Stimulated activated CD4-positive, alpha-beta T cell treated with anti-CD3 and anti-CD28 coated beads, Interleukin-4, amount 100 ng/mL, for 4 hours (primary cell): ENCODE data around the gene JPH3.
"Not testable (repeated sequence)": the region's sequence is repeated elsewhere in the genome, so short reads cannot be mapped to it uniquely, and the experiment has no call there.

Experiments used
- DNase-seq, 2 experiments: peaks; one replicate each; pipeline ENCODE4 v3.0.0-alpha.2; 2020

JPH3 gene

DNA sequence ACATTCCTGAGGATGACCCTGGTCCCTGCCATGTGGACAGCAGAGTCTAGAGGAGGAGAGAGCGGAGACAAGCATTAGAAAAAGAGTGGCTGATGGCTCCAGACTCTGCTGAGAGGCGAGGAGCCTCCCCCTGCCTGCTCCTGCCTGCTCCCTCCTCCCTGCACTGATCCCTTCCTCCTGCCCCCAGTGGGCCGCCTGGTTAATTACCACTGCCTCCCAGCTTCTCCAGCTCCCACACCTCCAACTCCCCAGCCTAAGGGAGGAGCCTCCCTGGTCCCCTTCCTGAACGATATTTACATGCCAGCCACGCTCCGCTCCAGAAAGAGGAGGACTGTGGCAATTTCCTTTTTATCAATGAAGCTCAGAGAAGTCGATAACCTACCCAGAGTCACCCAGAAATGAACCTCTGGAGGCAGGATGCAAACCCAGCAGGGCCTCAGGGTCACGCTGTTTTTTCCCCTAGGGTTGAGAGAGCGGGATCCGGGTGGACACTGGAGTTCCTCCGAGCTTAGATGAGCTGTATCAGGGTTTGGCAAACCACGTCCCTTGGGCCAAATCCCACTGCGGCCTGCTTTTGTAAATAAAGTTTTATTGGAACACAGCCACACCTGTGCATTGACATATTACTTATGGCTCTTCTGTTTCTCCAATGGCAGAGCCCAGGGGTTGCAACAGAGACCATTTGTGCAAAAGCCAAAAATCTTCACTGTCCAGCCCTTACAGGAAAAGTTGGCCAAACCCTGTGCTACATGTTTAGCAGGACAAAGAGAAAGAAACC, 27.1 kb upstream of the JPH3 start:
- DNase-seq, result no peak

DNA sequence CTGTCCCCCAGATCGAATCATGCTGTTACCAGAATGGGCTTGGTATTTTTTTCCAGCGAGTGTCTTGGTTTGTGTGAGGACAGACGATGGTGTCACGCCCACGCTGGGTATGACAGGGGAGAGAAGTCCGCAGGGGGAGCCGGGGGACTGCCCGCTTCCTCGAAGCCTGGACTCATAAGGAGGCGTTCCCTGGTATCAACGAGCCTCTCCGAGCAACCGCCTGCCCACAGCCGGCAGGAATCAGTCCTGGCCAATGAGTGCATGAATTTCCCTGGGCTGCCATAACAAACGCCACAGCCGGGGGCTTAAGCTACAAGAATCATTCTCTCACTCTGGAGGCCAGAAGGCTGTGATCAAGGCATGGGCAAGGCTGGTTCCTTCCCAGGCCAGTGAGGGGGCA, 26.1 kb upstream of the JPH3 start:
- DNase-seq, result no peak

DNA sequence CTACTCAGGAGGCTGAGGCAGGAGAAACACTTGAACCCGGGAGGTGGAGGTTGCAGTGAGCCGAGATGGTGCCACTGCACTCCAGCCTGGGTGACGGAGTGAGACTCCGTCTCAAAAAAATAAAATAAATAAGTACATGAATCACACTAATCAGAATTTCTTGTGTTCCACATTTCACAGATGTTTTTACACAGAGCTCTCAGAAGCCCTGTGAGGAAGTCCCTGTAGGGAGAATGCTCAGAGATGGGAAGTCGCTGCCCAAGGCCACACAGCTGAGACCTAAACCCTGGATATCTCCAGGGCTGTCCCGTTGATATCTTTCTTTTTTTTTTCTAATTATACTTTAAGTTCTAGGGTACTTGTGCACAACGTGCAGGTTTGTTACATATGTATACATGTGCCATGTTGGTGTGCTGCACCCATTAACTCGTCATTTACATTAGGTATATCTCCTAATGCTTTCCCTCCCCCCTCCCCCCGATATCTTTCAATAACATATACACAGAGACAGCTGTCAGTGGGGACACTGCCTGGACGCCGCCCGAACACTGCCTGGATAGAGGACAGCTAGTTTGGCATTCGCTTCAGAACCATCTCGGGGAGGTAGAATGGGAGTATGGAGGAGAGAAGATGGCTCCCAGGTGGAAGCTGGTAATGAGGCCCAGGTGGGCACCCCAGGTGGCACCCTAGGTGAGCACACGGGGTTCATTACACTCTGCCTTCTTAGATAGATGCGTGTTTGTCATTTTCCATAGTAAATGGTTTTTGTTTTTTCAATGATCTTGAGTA, 24.0 kb upstream of the JPH3 start:
- DNase-seq, result not testable (repeated sequence)

DNA sequence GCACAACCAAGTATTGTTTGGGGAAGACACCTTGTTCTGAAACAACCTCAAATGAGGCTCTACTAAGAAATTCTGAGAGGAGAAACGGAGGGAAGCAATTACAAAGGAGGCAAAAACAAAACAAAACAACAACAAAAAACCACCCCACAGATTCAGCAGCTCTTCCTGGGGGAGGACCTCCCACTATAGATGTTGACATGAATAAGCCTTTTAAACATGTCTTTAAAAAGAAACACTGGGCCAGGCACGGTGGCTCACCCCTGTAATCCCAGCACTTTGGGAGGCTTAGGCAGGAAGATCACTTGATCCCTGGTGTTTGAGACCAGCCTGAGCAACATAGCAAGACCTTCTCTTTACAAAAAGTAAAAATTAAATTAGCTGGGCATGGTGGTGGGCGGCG, 22.6 kb upstream of the JPH3 start:
- no peak for DNase-seq

DNA sequence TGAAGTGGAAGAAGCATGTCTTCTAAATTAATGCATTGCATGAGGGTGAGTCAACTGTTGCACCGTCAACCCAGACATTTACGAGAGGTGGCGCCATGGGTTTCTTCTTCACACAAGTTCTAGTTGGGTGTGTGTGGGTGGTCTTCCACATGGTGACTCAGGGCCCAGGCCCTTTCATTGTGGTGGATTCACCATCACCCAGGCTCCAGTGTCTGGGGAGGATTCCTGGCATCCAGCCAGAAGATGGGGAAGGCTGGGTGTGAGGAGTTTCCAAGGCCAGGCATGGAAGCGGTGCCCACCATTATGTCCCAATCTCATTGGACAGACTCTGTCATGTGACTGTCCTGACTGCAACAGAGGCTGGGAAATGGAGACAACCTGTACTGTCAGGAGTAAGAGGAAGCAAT, 21.4 kb upstream of the JPH3 start:
- DNase-seq, result peak in 1 of 2 experiments; percentile 16

DNA sequence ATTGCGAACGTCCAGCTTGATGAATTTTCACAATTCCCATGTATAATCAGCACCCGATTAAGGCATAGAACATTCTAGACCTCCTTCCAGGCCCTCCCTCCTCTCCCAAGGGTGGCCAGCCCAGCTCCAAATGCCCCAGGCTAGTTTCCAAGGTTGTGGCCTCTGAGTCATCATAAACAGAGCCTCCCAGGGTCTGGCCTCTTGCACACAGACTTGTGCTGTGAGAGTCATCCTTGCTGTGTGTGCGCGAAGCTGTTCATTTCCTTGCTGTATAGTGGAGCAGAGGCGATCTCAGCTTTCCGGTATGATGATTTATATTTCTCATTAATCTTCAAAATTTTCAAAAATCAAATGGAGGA, 20.5 kb upstream of the JPH3 start:
- DNase-seq, result no peak

DNA sequence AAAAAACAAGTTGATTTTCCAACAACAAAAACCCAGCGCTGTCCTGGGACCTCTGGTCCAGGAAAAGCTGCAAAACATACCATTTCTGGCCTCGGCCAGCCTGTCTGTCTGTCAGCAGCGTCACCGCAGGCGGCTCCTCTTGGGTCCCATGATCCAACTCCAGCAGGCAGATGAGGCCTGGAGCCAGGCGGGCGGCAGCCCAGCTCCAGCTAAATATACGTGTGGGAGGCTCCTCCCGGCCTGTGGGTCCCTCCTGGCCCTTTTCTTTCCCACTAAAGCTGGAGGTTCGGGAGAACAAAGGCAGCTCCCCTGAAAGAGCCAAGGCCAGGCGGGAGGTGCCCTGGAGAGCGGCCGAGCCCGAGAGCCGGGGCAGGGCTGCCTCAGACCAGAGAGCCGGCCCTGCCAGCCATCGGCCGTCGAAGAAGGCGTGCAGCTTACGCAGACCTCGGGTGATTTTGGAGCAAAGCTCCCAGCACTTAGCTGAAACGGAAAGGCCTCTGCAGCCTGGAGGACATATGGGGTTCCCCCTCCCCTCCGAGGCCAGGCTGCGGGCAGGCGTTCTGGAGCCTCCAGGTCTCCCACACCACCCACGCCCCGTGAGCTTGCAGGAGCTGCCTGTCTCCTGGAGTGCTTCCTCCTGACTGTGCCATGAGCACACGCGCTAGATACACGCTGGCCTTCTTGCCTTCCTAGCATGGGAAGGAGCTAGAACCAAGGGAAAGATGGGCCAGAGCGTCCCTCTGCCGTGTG, 19.9 kb upstream of the JPH3 start:
- DNase-seq, result no peak

DNA sequence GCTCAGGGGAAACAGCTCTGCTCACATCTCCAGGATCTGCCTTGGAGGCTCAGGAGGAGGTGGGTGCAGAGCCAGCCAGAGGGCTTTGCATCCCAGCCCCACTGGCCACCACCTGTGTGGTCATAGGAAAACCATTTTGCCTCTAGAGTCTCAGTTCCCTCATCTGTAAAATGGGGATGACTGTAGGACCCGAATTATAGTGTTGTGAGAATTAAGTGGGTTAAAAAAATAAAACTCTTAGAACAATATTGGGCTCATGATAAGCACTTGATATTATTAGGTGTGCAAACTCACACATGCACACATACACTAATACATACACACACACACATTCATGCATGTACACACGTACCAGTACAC, 19.4 kb upstream of the JPH3 start:
- no peak for DNase-seq

DNA sequence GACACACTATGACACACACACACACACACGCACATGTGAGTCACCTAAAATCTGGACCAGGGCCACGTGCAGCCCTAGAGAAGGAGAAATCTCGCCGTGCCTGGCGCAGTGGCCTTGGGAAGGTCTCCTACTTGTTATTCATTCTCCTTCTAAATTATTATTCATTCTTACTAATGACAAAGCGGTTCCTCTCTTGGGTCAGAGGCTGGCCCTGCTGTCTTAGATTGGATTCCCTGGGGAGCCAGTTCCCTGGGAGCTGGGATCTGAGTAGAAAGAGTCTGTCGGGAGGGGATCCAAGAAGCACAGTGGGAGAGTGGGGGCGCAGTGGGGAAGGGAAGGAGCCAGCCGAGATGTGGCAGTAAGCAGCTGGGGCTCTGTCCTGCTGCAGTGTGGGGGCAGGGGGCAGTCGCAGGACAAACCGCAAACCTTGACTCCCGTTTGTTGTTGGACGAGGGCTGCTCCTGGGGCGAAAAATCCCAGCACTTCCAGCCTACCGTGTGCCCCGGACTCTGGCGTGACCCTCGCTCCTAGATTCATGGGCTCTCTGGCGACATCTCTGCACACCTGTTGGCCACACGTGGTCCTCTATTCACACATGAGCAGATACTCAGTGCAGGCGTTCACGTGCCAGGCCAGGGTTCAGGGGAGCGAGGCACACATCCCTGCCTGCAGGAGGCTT, 18.7 kb upstream of the JPH3 start:
- DNase-seq, result no peak

DNA sequence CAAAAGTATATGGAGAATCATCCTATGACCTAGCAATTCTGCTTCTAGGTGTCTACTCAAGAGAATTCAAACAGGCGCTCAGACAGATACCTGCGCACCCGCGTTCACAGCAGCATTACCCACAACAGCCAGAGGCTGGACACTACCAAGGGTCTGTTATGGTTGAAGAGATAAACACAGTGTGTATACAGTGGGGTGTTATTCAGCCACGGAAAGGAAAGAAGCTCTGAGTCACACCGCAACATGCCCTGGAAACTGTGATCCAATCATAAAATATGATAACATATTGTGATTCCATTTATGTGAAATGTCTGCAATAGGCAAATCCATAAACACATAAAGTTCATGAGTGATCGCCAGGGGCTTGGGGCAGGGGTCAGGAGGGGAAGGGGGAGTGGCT, 18.0 kb upstream of the JPH3 start:
- no peak for DNase-seq

DNA sequence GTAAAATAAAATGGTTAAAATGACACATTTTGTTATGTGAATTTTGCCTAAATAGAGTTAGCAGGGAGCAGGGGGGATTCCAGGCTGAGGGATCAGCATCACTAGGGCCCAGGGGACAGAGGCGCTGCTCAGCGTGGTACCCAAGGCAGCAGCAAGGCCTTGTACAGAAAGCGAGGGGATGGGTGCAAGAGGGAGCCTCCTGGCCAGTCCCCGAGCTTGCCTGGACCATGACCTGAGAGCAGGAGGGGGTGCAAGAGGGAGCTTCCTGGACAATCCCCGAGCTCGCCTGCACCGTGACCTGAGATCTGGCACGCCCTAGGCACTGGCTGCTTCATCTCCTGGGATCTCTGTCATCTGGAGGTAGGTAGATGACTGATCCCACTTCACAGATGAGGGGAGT, 17.3 kb upstream of the JPH3 start:
- no peak for DNase-seq

DNA sequence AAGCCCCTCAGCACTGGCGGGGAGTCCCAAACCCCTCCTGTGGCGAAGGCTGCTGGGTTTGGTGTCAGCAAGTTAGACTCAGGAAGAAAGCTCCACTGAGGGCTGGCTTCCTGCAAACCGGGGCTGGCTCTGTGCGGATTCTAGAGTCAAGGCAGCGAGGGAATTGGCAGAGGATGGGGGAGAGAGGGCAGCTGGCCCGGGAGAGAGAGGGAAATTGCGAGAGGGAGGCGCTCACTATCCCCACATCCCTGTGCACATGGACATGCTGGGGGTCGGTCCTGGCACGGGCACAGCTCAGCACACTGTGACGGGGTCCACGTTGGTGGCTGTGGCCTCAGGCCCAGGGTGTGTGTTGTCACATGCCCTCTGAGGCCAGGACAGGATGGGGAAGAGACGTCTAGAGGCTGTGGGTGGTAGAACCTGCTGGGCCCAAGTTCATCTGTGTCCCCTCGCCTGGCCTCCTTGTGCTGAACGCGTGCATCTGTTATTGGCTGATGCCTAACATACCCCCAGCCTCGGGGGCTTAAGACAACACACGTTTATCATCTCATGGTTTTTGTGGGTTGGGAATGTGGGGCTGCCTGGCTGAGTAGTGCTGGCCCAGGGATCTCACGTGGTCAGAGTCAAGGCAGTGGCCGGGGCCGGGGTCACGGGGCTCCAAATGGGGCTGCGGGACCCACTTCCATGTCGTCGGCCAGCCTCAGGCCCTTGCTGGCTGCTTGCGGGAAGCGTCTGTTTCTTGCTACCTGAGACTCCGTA, 16.7 kb upstream of the JPH3 start:
- no peak for DNase-seq

DNA sequence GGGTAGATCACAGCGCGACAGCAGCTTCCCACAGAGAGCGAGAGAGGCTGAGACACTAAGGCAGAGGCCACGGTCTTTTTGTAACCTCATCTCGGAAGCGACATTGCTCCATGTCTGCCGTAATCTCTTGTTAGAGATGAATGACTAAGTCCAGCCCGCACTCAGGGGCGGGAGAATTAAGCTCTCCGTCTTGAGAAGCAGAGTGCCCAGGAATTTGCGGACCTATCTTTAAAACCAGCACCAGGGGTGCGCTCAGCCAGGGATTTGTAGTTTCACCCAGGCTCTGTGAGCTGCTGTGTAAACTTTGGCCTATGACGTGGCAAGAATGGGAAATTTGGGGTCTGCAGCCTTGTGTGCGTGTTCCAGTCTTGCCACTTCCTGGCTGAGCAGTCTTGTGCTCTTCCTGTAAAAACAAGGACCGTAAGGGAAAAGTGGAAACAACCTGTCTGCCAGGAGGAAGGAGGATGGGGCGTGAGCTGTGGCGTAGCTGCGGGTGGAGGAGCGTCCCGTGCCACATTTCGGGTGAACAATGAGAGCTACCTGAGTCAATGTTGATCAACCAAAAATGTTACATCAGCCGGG, 16.0 kb upstream of the JPH3 start:
- no peak for DNase-seq

DNA sequence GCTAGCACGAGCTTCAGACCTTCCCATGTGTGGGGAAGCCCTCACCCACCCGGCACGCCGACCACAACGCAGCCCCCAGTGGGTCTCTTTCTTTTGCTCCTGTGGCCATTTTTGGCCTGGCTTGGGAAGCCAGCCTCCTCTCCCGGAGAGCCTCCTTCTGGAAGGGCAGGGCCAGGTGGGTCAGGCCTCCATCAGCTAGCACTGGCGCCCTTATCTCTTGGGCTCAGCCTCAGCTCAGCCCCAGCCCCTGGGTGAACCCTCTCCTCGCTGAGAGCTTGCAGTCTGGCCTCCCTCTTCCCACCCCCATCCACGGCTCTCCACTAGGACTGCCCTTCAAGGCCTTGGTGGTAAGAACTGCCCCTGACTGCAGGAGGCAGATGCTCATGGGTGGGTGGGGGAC, 14.7 kb upstream of the JPH3 start:
- DNase-seq, result no peak

DNA sequence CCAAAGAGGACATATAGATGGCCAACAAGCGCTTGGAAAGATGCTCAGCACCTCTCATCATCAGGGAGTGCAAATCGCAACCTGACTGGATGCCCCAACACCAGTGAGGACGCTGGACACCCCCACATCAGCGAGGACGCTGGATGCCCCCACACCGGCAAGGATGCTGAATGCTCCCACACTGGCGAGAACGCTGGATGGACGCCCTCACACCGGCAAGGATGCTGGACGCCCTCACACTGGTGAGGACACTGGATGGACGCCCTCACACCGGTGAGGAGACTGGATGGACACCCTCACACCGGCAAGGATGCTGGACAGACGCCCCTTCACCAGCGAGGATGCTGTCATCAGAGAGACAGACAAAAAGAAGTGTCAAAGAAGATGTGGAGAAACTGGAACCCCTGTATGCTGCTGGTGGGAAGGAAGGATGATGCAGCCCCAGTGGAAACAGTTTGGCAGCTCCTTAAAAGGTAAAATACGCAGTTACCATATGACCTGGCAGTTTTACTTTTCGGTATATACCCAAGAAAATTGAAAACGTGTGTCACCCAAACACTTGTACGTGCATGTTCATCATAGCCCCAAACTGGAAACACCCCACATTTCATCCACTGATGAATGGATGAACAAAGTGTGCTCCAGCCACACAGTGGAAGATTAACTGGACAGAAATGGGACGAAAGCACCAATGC, 10.1 kb upstream of the JPH3 start:
- DNase-seq, result no peak

DNA sequence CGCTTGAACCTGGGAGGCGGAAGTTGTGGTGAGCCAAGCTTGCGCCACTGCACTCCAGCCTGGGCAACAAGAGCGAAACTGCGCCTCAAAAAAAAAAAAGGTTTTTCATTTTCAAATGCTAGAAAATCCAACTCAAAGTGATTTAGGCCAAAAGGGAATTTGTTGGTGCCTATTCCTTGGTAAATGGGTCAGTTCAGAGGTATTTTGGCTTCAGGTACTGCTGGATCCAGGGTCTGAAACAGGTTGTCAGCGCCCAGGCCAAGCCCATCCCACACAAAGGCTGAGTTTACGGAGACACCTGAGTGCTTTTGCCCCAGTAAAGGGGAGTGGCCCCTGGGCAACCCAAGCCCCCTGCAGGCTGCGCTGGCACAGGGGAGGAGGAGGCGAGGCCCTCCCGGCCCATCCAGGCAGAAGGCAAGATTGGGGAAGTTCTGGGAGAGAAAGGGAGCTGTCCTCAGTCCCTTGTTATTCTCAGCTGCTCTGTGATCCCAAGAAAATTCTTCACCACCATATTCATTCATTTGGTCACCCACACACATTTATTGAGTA, 8.5 kb upstream of the JPH3 start:
- DNase-seq, result no peak

DNA sequence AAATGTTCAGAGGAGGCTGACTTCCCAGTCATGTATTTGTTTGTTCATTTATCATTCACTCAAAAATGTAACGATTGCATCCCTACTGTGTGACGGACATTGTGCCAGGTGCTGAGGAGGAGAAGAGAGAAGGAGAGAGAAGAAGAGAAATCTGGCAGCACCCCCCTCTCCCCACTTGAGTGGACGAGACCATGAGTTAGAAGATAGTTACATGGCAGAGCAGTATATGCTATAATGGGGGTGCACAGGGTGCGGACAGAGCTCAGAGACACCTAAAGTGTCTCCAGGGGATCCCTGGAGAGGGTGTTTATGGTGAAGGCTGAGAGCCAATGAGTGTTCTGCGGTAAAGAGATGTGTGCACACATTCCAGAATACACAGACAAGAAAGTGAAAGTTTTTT, 6.6 kb upstream of the JPH3 start:
- DNase-seq, result no peak

DNA sequence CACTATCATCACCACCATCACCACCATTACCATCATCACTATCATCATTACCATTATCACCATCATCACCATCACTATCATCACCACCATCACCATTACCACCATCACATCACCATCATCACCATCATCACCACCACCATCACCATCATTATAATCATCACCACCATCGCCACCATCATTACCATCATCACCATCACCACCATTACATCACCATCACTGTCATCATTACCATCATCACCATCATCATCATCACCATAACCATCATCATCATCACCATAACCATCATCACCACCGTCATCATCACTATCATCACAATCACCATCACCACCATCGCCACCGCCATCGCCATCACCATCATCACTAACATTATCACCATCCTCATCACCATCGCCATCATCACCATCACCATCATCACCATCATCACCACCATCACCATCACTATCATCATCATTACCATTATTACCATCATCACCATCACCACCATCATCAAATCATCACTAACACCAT, 4.9 kb upstream of the JPH3 start:
- DNase-seq, result no peak

DNA sequence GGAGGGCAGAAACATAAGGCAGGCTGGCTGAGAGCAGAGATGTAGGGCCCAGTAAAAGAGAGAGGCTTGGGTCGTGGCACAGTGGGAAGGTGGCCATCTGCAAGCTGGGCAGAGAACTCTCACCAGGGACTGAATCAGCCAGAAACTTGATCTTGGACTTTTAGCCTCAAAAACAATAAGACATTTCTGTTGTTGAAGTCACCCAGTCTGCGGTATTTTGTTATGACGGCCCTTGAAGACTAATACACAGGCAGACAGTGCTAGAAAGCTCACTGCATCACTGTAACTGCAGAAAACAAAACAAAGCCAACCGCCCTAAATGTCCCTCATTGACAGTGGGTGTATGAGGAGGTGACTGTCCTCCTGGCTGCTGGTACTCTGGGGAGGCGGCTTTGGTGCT, 3.9 kb upstream of the JPH3 start:
- no peak for DNase-seq

DNA sequence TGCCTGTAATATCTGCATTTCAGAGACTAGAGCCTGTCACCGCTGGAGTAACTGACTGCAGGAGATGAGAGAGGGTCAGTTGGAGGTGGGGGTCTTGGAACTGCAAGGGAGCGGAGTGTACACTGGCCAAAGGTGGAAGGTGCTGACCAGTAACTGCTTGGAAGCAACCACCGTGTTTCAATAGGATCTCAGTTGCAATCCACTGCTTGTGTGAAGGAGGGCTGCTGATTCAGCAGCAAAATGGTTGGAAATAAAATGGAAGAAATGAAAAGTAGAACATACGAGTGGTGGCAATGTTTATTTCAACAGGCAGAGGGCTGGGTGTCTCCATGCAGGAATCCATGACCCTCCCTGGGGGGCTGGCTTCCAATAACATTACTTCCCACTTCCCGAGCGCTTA, 2.1 kb upstream of the JPH3 start:
- DNase-seq, result no peak

DNA sequence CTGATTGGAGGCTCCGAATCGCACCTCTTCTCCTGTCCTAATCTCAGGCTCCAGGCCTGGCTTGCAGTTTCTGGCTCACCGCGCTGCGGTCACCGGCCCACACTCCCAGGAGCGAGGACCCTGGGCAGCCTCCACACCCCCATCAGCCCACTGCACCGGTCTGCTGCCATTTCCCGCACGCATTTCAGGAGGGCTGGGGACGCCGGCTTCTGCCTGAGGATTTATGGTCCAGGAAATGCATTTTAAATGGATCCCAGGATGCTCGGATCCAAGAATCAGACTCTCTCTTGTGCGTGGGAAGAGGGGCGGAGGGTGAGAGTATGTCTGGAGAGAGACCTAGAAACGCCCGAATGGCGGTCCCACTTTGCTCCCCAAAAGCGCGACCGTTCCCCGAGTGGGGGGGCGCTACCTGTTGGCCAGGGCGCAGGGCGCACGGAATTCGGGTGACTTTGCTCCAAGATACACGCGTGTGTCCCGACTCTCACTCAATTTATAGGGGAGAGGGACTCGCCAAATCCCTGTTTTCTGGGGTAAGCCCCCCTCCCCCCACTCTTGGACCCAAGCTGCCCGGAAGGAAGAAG, 817 bp upstream of the JPH3 start:
- no peak for DNase-seq
